ENCODE data around the gene BAG2. TPM values are rescaled to one million over a fixed set of nuclear protein-coding genes. Genes with fewer than 3 reads are reported as not detected.
A peak's percentile ranks its signal among the peaks of the same experiment; 100 is the strongest.

BAG2 gene
- polyA plus RNA-seq, 2 of the 4 experiments (the other 2 are of a cell fraction): 9.5 to 13.9 TPM

GRCh38 chr6:57173886-57174510 is 1.9 kb downstream of the BAG2 start:
- POLR2A ChIA-PET: interaction anchor here (0.6 kb wide), 1 partner anchor 23 kb away, joined by 9 read pairs; no protein-coding TSS in a partner anchor
- H3K9me3 ChIP-seq: no peaks in the 10 kb centered on the region
- peak overlapping the region; percentile 92 to 99 for H3K27ac ChIP-seq
- CTCF ChIA-PET: no interaction called here
- DNase-seq (ENCODE audit: low read depth in 1 of 2, low spot score in 1 of 2) (peak; percentile 10 to 56), FAIRE-seq (no peak), ATAC-seq (peak in 1 of 2 experiments; percentile 30; a peak in 2 of 6 replicates)
- peaks cover 43% of the 10 kb centered on the region for H3K4me1 ChIP-seq
- H3K4me2 ChIP-seq: peak overlapping the region; percentile 99
- TF ChIP-seq MAZ (IDR thresholded peaks at IDR 0.05; ENCODE audit: borderline replicate concordance, low read depth, low read length) (no peak), POLR2A (IDR thresholded peaks at IDR 0.05; ENCODE audit: low read length) (no peak), FOSL2 (IDR thresholded peaks at IDR 0.05) (no peak), FOSL2 (CRISPR knock-in tag; IDR thresholded peaks at IDR 0.05) (peak; percentile 53), FOSB (CRISPR knock-in tag; IDR thresholded peaks at IDR 0.05) (no peak), NR3C1 (IDR thresholded peaks at IDR 0.05) (no peak), KDM5A (IDR thresholded peaks at IDR 0.05) (no peak), MAX (IDR thresholded peaks at IDR 0.05) (peak; percentile 42; the same call in 1 of the 2 replicates), EP300 (IDR thresholded peaks at IDR 0.05) (no peak), CBX8 (IDR thresholded peaks at IDR 0.05) (no peak), TFCP2L1 (CRISPR knock-in tag; IDR thresholded peaks at IDR 0.05) (no peak), FOXS1 (CRISPR knock-in tag; IDR thresholded peaks at IDR 0.05) (no peak), BHLHE40 (IDR thresholded peaks at IDR 0.05; ENCODE audit: low read depth, low read length) (no peak), ATOH8 (CRISPR knock-in tag; IDR thresholded peaks at IDR 0.05; ENCODE audit: low read depth) (no peak), CEBPB (IDR thresholded peaks at IDR 0.05) (0 out of 4 replicates have a peak, but pooled peaks of 1 of the 2 experiments have one; percentile 3), EHMT2 (IDR thresholded peaks at IDR 0.05; ENCODE audit: low read depth) (no peak), MAFK (IDR thresholded peaks at IDR 0.05; ENCODE audit: partially characterized antibody) (peak; percentile 73), JUN (IDR thresholded peaks at IDR 0.05) (no peak), HEYL (CRISPR knock-in tag; IDR thresholded peaks at IDR 0.05) (no peak), E2F6 (IDR thresholded peaks at IDR 0.05; ENCODE audit: borderline replicate concordance, low read depth) (no peak), RAD21 (conservative IDR thresholded peaks at IDR 0.05 in 1 of 2, IDR thresholded peaks at IDR 0.05 in 1 of 2) (no peak), ZFP36 (IDR thresholded peaks at IDR 0.05; ENCODE audit: borderline replicate concordance, partially characterized antibody) (no peak), RARB (CRISPR knock-in tag; IDR thresholded peaks at IDR 0.05) (no peak), ELK1 (IDR thresholded peaks at IDR 0.05; ENCODE audit: low read depth, low read length) (no peak), TP53 (CRISPR knock-in tag; IDR thresholded peaks at IDR 0.05) (no peak), NFE2L2 (conservative IDR thresholded peaks at IDR 0.05; ENCODE audit: low read length) (0 out of 2 replicates have a peak, but pooled peaks have one; percentile 23)
- H3K4me3 ChIP-seq: peak overlapping the region; percentile 55
- WGBS (ENCODE audit: missing lambda C conversion rate): 0% methylated on average over 5 of the region's 5 CpGs

- no peak for FAIRE-seq
- H3K27ac ChIP-seq: peak overlapping the region; percentile 92 to 99
- ChIA-PET CTCF (no interaction called here), POLR2A (interaction anchor here (0.6 kb wide), 1 partner anchor 24 kb away, joined by 9 read pairs; no protein-coding TSS in a partner anchor)
- ATAC-seq: no peak
- no peaks in the 10 kb centered on the region for H3K9me3 ChIP-seq
- DNase-seq (ENCODE audit: low read depth in 1 of 2, low spot score in 1 of 2): no peak
- peak overlapping the region; percentile 55 for H3K4me3 ChIP-seq
- H3K4me1 ChIP-seq: peaks cover 43% of the 10 kb centered on the region
- H3K4me2 ChIP-seq: peak overlapping the region; percentile 99
- 2% methylated on average over 3 of the region's 3 CpGs for WGBS (ENCODE audit: missing lambda C conversion rate)
- no peak for TF ChIP-seq EP300 (IDR thresholded peaks at IDR 0.05)
- no peak for TF ChIP-seq ELK1 (IDR thresholded peaks at IDR 0.05; ENCODE audit: low read depth, low read length)
- no peak for TF ChIP-seq E2F6 (IDR thresholded peaks at IDR 0.05; ENCODE audit: borderline replicate concordance, low read depth)
- TF ChIP-seq BHLHE40 (IDR thresholded peaks at IDR 0.05; ENCODE audit: low read depth, low read length): no peak
- no peak for TF ChIP-seq RARB (CRISPR knock-in tag; IDR thresholded peaks at IDR 0.05)
- TF ChIP-seq HEYL (CRISPR knock-in tag; IDR thresholded peaks at IDR 0.05): no peak
- TF ChIP-seq MAFK (IDR thresholded peaks at IDR 0.05; ENCODE audit: partially characterized antibody): no peak
- no peak for TF ChIP-seq NR3C1 (IDR thresholded peaks at IDR 0.05)
- TF ChIP-seq HOXB5 (CRISPR knock-in tag; IDR thresholded peaks at IDR 0.05): no peak
- no peak for TF ChIP-seq TP53 (CRISPR knock-in tag; IDR thresholded peaks at IDR 0.05)
- no peak for TF ChIP-seq CTCF (IDR thresholded peaks at IDR 0.05)
- TF ChIP-seq CEBPB (IDR thresholded peaks at IDR 0.05): no peak
- TF ChIP-seq PBX3 (IDR thresholded peaks at IDR 0.05): no peak
- no peak for TF ChIP-seq RCOR1 (IDR thresholded peaks at IDR 0.05; ENCODE audit: low read depth, low read length)
Observed at GRCh38 chr6:57174511-57174907, 2.4 kb downstream of the BAG2 start.
